ENCODE measurements around the gene SAMD5.

SAMD5 gene

DNA sequence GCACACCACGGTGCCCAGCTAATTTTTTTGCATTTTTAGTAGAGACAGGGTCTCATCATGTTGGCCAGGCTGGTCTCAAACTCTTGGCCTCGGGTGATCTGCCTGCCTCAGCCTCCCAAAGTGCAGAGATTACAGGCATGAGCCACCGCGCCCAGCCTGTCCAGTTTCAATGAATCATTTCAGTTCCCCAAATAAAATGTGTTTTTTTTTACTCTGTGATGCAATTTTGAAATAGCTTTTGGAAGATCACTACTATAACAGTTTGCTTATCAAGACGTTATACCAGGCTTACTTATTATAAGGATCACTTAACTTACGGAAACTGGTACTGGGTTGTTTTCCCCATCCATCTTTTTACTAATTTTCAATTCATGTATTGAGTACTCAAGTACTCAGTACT is 80.0 kb downstream of the SAMD5 start:
- TF ChIP-seq, protein P1, sequence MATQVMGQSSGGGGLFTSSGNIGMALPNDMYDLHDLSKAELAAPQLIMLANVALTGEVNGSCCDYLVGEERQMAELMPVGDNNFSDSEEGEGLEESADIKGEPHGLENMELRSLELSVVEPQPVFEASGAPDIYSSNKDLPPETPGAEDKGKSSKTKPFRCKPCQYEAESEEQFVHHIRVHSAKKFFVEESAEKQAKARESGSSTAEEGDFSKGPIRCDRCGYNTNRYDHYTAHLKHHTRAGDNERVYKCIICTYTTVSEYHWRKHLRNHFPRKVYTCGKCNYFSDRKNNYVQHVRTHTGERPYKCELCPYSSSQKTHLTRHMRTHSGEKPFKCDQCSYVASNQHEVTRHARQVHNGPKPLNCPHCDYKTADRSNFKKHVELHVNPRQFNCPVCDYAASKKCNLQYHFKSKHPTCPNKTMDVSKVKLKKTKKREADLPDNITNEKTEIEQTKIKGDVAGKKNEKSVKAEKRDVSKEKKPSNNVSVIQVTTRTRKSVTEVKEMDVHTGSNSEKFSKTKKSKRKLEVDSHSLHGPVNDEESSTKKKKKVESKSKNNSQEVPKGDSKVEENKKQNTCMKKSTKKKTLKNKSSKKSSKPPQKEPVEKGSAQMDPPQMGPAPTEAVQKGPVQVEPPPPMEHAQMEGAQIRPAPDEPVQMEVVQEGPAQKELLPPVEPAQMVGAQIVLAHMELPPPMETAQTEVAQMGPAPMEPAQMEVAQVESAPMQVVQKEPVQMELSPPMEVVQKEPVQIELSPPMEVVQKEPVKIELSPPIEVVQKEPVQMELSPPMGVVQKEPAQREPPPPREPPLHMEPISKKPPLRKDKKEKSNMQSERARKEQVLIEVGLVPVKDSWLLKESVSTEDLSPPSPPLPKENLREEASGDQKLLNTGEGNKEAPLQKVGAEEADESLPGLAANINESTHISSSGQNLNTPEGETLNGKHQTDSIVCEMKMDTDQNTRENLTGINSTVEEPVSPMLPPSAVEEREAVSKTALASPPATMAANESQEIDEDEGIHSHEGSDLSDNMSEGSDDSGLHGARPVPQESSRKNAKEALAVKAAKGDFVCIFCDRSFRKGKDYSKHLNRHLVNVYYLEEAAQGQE (IDR thresholded peaks at IDR 0.05; ENCODE audit: insufficient read depth in 1 of 2, low read depth in 2 of 2, low read length in 2 of 2) = no peak
- TF ChIP-seq SIN3A (IDR thresholded peaks at IDR 0.05; ENCODE audit: borderline replicate concordance, insufficient read depth, low read length) (no peak), FOXP2 (optimal IDR thresholded peaks at IDR 0.05; ENCODE audit: borderline replicate concordance, extremely low read depth, extremely low read length, insufficient read depth) (no peak), POLR2AphosphoS5 (IDR thresholded peaks at IDR 0.05; ENCODE audit: low read depth, low read length) (no peak), TAF1 (IDR thresholded peaks at IDR 0.05; ENCODE audit: borderline replicate concordance, insufficient read depth, low read length) (no peak)

DNA sequence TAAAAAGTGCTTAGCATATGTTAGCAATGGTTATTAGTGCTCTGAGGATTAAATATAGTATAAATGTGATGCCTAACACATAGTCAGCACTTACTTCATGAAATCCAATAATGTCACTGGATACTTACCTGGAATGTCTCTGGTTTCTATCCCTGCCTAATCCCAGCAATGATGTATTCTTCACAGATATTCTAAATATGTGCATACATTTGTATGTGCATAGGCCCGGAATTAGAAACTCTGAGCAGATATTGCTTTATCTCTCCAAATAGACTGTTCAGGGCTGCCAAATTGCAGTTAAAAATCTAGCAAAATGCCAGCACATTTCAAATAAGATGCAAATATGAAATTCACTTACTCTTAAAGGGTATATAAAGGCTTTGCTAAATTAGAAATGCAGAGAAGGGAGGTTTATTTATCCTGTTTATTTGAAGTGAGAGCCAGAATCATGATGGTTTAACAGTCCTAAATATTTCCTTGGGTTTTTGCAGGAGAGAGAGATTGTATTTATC is 81.3 kb downstream of the SAMD5 start:
- no peak for TF ChIP-seq TAF1 (IDR thresholded peaks at IDR 0.05; ENCODE audit: borderline replicate concordance, insufficient read depth, low read length)
- TF ChIP-seq, protein P1 (IDR thresholded peaks at IDR 0.05; ENCODE audit: insufficient read depth in 1 of 2, low read depth in 2 of 2, low read length in 2 of 2) = no peak
- TF ChIP-seq SIN3A (IDR thresholded peaks at IDR 0.05; ENCODE audit: borderline replicate concordance, insufficient read depth, low read length) = no peak
- TF ChIP-seq FOXP2 (optimal IDR thresholded peaks at IDR 0.05; ENCODE audit: borderline replicate concordance, extremely low read depth, extremely low read length, insufficient read depth) = no peak
- no peak for TF ChIP-seq POLR2AphosphoS5 (IDR thresholded peaks at IDR 0.05; ENCODE audit: low read depth, low read length)

DNA sequence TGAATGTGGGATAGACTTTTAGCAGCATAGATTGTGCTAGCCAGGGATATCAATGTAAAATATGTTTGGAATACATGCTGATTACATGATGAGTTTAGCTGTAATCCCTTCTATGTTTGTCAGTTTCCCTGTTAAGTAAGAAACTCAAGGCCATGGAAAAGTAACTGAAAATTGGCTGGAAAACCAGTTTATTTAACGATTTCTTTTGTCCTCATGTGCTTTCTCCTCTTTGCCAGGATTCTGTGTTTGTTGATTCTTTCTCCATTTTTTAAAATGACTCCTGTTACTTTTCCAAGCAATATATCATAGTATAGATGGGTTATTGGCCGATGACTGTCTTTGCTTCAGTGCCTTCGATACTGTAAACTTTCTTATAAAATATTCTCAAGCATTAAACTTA is 87.5 kb downstream of the SAMD5 start:
- TF ChIP-seq POLR2AphosphoS5 (IDR thresholded peaks at IDR 0.05; ENCODE audit: low read depth, low read length) (no peak), TAF1 (IDR thresholded peaks at IDR 0.05; ENCODE audit: borderline replicate concordance, insufficient read depth, low read length) (no peak)

DNA sequence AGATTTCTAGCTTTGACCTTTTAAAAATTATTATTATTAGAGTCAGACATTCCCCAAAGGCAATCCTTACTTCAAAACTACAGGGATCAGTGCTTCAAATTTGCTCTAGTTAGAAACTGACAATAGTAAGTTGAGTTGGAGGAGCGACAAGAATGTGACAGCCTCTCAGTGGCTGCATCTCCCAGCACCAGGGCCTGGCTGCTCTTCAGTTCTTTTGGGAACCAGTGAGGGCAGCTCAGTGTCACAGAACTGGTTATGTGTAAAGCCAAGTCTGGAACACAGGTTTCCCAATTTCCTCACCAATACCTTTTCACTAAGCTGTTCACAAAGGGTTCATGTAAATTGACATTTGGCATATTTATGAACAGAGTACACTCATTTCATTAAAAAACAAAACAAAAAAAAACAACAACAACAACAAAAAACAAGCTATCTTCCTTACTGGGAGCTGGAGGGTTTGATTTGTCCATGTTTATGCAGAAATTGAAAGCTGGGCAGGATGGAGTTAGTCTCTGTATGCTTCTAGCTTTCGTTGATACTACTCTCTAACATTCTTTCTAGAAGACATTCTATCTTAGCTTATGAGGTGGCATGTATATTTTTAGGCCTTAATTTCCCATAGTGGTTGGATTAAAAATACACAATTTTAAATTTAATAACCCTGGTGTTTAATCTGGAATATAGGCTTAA is 95.0 kb downstream of the SAMD5 start:
- TF ChIP-seq FOXP2 (optimal IDR thresholded peaks at IDR 0.05; ENCODE audit: borderline replicate concordance, extremely low read depth, extremely low read length, insufficient read depth) (no peak), POLR2AphosphoS5 (IDR thresholded peaks at IDR 0.05; ENCODE audit: low read depth, low read length) (no peak), SIN3A (IDR thresholded peaks at IDR 0.05; ENCODE audit: borderline replicate concordance, insufficient read depth, low read length) (no peak)
- TF ChIP-seq, protein P1 (IDR thresholded peaks at IDR 0.05; ENCODE audit: insufficient read depth in 1 of 2, low read depth in 2 of 2, low read length in 2 of 2) = no peak

DNA sequence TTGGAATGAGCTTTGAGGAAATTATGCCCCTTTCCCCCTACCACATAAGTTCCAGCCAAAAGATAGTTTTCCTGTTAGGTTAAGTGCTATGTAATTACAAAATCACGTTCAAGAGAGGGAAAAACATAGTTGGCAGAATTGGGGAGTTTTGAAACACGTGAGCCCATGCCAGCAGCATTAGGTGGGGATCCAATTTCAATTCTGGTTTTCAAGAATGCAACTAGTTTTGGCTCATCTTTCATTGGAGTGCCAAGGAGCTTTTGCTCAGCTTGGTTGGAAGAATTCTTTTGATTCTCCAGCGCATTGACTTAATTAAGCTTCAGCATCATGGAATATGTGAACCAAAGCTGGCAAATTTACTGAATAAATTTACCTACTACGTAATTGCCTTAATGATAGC is 95.9 kb downstream of the SAMD5 start:
- no peak for TF ChIP-seq POLR2AphosphoS5 (IDR thresholded peaks at IDR 0.05; ENCODE audit: low read depth, low read length)
- TF ChIP-seq, protein P1 (IDR thresholded peaks at IDR 0.05; ENCODE audit: insufficient read depth in 1 of 2, low read depth in 2 of 2, low read length in 2 of 2) = no peak
